Measurements from ENCODE around the gene PICK1. TPM values are rescaled to one million over a fixed set of nuclear protein-coding genes. Genes with fewer than 3 reads are reported as not detected.

The PICK1 gene
- total and polyA plus RNA-seq, 2 of the 8 experiments (the other 6 are each of a cell fraction or from before 2014, with no cell fraction given): 20.4 to 22.9 TPM

DNA sequence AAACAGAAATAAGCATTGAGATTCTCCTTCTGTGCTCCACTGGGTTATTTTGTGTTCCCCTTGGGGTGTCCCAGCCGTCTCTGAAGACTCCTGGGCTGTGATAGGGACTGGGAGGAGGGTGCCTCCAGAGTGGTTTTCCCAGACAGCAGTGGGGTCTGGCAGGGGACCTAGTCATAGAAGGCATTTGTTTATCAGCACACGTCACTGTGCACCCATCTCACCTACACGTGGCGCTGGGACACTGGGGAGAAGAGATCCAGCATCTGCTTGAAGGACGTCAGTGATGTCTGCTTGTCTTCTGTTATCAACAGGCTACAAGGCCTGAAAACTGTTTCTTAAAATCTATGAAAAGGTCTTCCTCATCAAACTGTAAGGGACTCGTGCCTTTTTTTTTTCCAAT is 34.2 kb upstream of the PICK1 start:
- POLR2A ChIA-PET (ENCODE audit: partially characterized antibody): no interaction called here
- Histone ChIP-seq H2AFZ (ENCODE audit: low read length) (no peak overlapping the region), H2BK15ac (ENCODE audit: low read length) (no peak overlapping the region), H3K27me3 (replicated peaks in 1 of 4; ENCODE audit: control insufficient read depth in 3 of 4, extremely low read depth in 1 of 4, insufficient read depth in 3 of 4, low read length in 3 of 4) (peaks cover 0 to under 1% (median 0%) of the 10 kb centered on the region in 4 experiments; a peak in 1 of 7 replicates), H4K20me1 (replicated peaks in 1 of 2; ENCODE audit: control insufficient read depth in 1 of 2, insufficient read depth in 2 of 2, low read length in 2 of 2) (peaks cover 0 to 3% of the 10 kb centered on the region in 2 experiments), H3K14ac (ENCODE audit: insufficient read length) (no peak overlapping the region), H3K36me3 (ENCODE audit: control insufficient read depth in 2 of 4, insufficient read depth in 4 of 4, low read length in 3 of 4) (no peaks in the 10 kb centered on the region), H3K4me2 (ENCODE audit: insufficient read depth in 1 of 2, low read depth in 2 of 2, low read length in 2 of 2) (no peak overlapping the region), H2BK5ac (ENCODE audit: low read depth, low read length) (no peak overlapping the region), H3K4me1 (replicated peaks in 1 of 4; ENCODE audit: control insufficient read depth in 3 of 4, insufficient read depth in 4 of 4, low read length in 3 of 4) (peaks cover 0 to 9% (median 4%) of the 10 kb centered on the region in 4 experiments; a peak in 3 of 7 replicates), H2BK12ac (ENCODE audit: low read depth, low read length) (no peak overlapping the region), H2BK120ac (replicated peaks; ENCODE audit: low read depth, low read length) (no peak overlapping the region), H3K23ac (ENCODE audit: insufficient read length) (no peak overlapping the region), H3K18ac (ENCODE audit: extremely low read depth, low read length) (no peak overlapping the region), H3K79me2 (ENCODE audit: control insufficient read depth in 1 of 2, insufficient read depth in 2 of 2, low read length in 2 of 2) (no peaks in the 10 kb centered on the region), H3K27ac (ENCODE audit: low read depth, low read length) (no peak overlapping the region), H4K91ac (replicated peaks; ENCODE audit: insufficient read length, low read length) (no peak overlapping the region), H4K5ac (ENCODE audit: insufficient read length, low read depth, low read length) (no peak overlapping the region), H3K56ac (replicated peaks; ENCODE audit: insufficient read length, low read depth, low read length) (no peak overlapping the region), H3K9ac (replicated peaks in 1 of 4; ENCODE audit: extremely low read depth in 1 of 4, low read depth in 3 of 4, low read length in 3 of 4) (no peak overlapping the region), H3K4ac (replicated peaks; ENCODE audit: insufficient read length, low read depth, low read length) (no peak overlapping the region), H4K8ac (ENCODE audit: extremely low read depth, insufficient read depth, low read length) (no peak overlapping the region), H2AK5ac (ENCODE audit: low read depth, low read length) (no peak overlapping the region), H3K79me1 (ENCODE audit: low read depth, low read length) (no peaks in the 10 kb centered on the region), H3K4me3 (ENCODE audit: extremely low read depth in 1 of 4, insufficient read depth in 2 of 4, low read depth in 3 of 4, low read length in 4 of 4) (no peak overlapping the region), H2BK20ac (ENCODE audit: low read length) (no peak overlapping the region; the same call in 1 of the 2 replicates), H3K9me3 (ENCODE audit: insufficient read depth in 2 of 2, low read depth in 1 of 2, low read length in 1 of 2) (no peaks in the 10 kb centered on the region), H3K23me2 (ENCODE audit: low read depth, low read length) (peaks cover 3% of the 10 kb centered on the region; the same call in 1 of the 2 replicates)
- no peak for FAIRE-seq
- DNase-seq (ENCODE audit: low read depth in 1 of 2, low spot score in 2 of 2): no peak
- CTCF ChIA-PET (ENCODE audit: partially characterized antibody): interaction anchor here (0.6 kb wide), 1 partner anchor 156 kb away, joined by 3 read pairs; no protein-coding TSS in a partner anchor
- WGBS, 2 experiments (ENCODE audit: extremely low coverage in 1 of 2, insufficient coverage in 1 of 2, insufficient read length in 1 of 2, insufficient replicate concordance in 2 of 2, low coverage in 1 of 2, low lambda C conversion rate in 2 of 2, missing lambda C conversion rate in 1 of 2): 84% methylated on average over 6 of the region's 6 CpGs; no CpG with 5 or more reads in 1 of the 2 experiments
- TF ChIP-seq BACH1 (IDR thresholded peaks at IDR 0.05; ENCODE audit: low read length): no peak
- no peak for TF ChIP-seq RAD21 (IDR thresholded peaks at IDR 0.05 in 1 of 2, conservative IDR thresholded peaks at IDR 0.05 in 1 of 2; ENCODE audit: low read depth in 2 of 2, low read length in 2 of 2)
